Keratinocyte (primary cell): ENCODE data around the gene WBP1. TPM values are rescaled to one million over a fixed set of nuclear protein-coding genes. Genes with fewer than 3 reads are reported as not detected.

Source experiments
- DNase-seq: peaks from one replicate; pipeline ENCODE4 v3.0.0-alpha.2; 2011; ENCODE audit warnings: low read depth, missing footprints, low spot score
- FAIRE-seq: peaks from 2 replicates; lab custom pipeline; 2011; peaks lifted over from hg19 to GRCh38; lab: Jason Lieb, UNC
- H2AFZ ChIP-seq: 2 replicates; pipeline ENCODE4 v1.6.0; 2012; ENCODE audit warnings: low read length, control low read depth, inconsistent platforms; ENCODE audit not compliant: control insufficient read depth
- H3K27ac ChIP-seq: 2 replicates; pipeline ENCODE4 v1.5.1; 2011; ENCODE audit warnings: low read length; ENCODE audit not compliant: control insufficient read depth, insufficient read depth
- H3K27me3 ChIP-seq: 3 replicates; pipeline ENCODE4 v1.6.0; 2011; ENCODE audit warnings: low read length; ENCODE audit not compliant: control insufficient read depth, insufficient read depth; ENCODE audit errors: extremely low read depth
- H3K36me3 ChIP-seq, 2 experiments: 2 replicates in 1 of 2; 3 replicates in 1 of 2; pipeline ENCODE4 v1.5.1; 2011; ENCODE audit warnings: low read length in 2 of 2, mild to moderate bottlenecking in 1 of 2; ENCODE audit not compliant: control insufficient read depth in 2 of 2, insufficient read depth in 2 of 2; ENCODE audit errors: extremely low read depth in 1 of 2
- H3K4me1 ChIP-seq: 3 replicates; pipeline ENCODE4 v1.5.1; 2011; ENCODE audit warnings: low read length; ENCODE audit not compliant: control insufficient read depth, insufficient read depth; ENCODE audit errors: extremely low read depth
- H3K4me2 ChIP-seq: 3 replicates; pipeline ENCODE4 v1.6.0; 2011; ENCODE audit warnings: low read depth, low read length; ENCODE audit not compliant: control insufficient read depth, insufficient read depth; ENCODE audit errors: extremely low read depth
- H3K4me3 ChIP-seq, 3 experiments: fragments of 200-600 bp in 1 of 3; sonication (generic) in 1 of 3; 2 replicates in 2 of 3; 3 replicates in 1 of 3; pipeline ENCODE4 v1.5.1; 2011 to 2016; ENCODE audit warnings: low read length in 3 of 3, mild to moderate bottlenecking in 3 of 3, control low read depth in 2 of 3, inconsistent platforms in 1 of 3, low read depth in 1 of 3, mixed read lengths in 1 of 3, mixed run types in 1 of 3, moderate library complexity in 1 of 3; ENCODE audit not compliant: control insufficient read depth in 2 of 3, insufficient read depth in 2 of 3; ENCODE audit errors: extremely low read depth in 1 of 3
- H3K79me2 ChIP-seq: 2 replicates; pipeline ENCODE4 v1.6.0; 2012; ENCODE audit warnings: low read length; ENCODE audit not compliant: control insufficient read depth, insufficient read depth
- H3K9ac ChIP-seq: 3 replicates; pipeline ENCODE4 v1.6.0; 2011; ENCODE audit warnings: low read length; ENCODE audit not compliant: control insufficient read depth, insufficient read depth; ENCODE audit errors: extremely low read depth
- H3K9me1 ChIP-seq: 3 replicates; pipeline ENCODE4 v1.6.0; 2011; ENCODE audit warnings: low read length; ENCODE audit not compliant: control insufficient read depth, insufficient read depth; ENCODE audit errors: extremely low read depth
- H3K9me3 ChIP-seq: 2 replicates; pipeline ENCODE4 v1.5.1; 2012; ENCODE audit warnings: low read depth, low read length; ENCODE audit not compliant: control insufficient read depth
- H4K20me1 ChIP-seq: 3 replicates; pipeline ENCODE4 v1.6.0; 2011; ENCODE audit warnings: low read length; ENCODE audit not compliant: control insufficient read depth, insufficient read depth; ENCODE audit errors: extremely low read depth
- CTCF ChIP-seq, 3 experiments: IDR thresholded peaks in 1 of 3; conservative IDR thresholded peaks in 1 of 3; optimal IDR thresholded peaks in 1 of 3; 2 replicates in 2 of 3; 3 replicates in 1 of 3; pipeline versions ENCODE3 to v1.5.1; 2011; ENCODE audit warnings: low read length in 3 of 3, mild to moderate bottlenecking in 3 of 3, moderate library complexity in 2 of 3, control low read depth in 1 of 3, inconsistent platforms in 1 of 3; ENCODE audit not compliant: insufficient read depth in 2 of 3; ENCODE audit errors: extremely low read depth in 1 of 3
- EZH2 ChIP-seq: IDR thresholded peaks from one replicate; pipeline ENCODE4 v1.6.1; 2012; ENCODE audit warnings: inconsistent platforms, mild to moderate bottlenecking, low read length, moderate library complexity
- dilution Hi-C: fragments of 300-500 bp; cut with MboI; formaldehyde crosslinking; loops from one replicate; pipeline ENCODE4 v1.7.0; 2020; ENCODE audit warnings: low sequenced_read_pairs; ENCODE audit not compliant: extremely low pct_ligation_motif_present
- polyA plus RNA-seq, 5 experiments: library from polyadenylated mRNA; depleted of rRNA in 3 of 5; stranded (reverse) in 3 of 5; stranded (forward) in 1 of 5; unstranded in 1 of 5; fragments of >200 nt; gene quantifications; 1 replicate in 1 of 5; 2 replicates in 3 of 5; 3 replicates in 1 of 5; pipeline versions ENCODE4 v1.2.1 to v1.2.3, GENCODE V29; 2011 to 2012; ENCODE audit warnings: missing spikeins in 2 of 5, low read depth in 1 of 5, low replicate concordance in 1 of 5

The WBP1 gene
- polyA plus RNA-seq, 1 donor (not counting 4 experiments of a cell fraction or from before 2014, with no cell fraction given) = 75.5 TPM

GRCh38 chr2:74510272-74510671 is 52.0 kb downstream of the WBP1 start:
- Histone ChIP-seq H3K9me3 (no peaks in the 10 kb centered on the region), H3K9me1 (no peaks in the 10 kb centered on the region), H2AFZ (no peak overlapping the region), H4K20me1 (no peaks in the 10 kb centered on the region), H3K27ac (no peak overlapping the region), H3K79me2 (peaks cover 16% of the 10 kb centered on the region), H3K4me3 (no peak overlapping the region), H3K27me3 (peaks cover 45% of the 10 kb centered on the region), H3K4me1 (peaks cover 18% of the 10 kb centered on the region), H3K4me2 (no peak overlapping the region), H3K9ac (no peak overlapping the region), H3K36me3 (peaks cover 2 to 7% of the 10 kb centered on the region in 2 experiments)
- dilution Hi-C loops = no loop called here
- FAIRE-seq (no peak), DNase-seq (no peak)
- no peak for TF ChIP-seq CTCF (optimal IDR thresholded peaks at IDR 0.05 in 1 of 3, IDR thresholded peaks at IDR 0.05 in 1 of 3, conservative IDR thresholded peaks at IDR 0.05 in 1 of 3; ENCODE audit: extremely low read depth in 1 of 3, insufficient read depth in 2 of 3, low read length in 3 of 3)
- TF ChIP-seq EZH2 = no peak

Other genes starting within 250 kb of the WBP1 start
- gene SLC4A5, start 115.0 kb upstream of the WBP1 start, polyA plus RNA-seq = 0.08 to 0.45 TPM (median 0.22 TPM) in 3 replicates
- gene DCTN1, start 78.1 kb upstream of the WBP1 start, polyA plus RNA-seq = 110 to 137 TPM (median 119 TPM) in 3 replicates
- 0.58 to 1.5 TPM (median 0.89 TPM) in 3 replicates for gene C2orf81, start 36.8 kb upstream of the WBP1 start, polyA plus RNA-seq
- 35.2 to 54.6 TPM (median 35.2 TPM) in 3 replicates for gene WDR54, start 36.7 kb upstream of the WBP1 start, polyA plus RNA-seq
- 110 to 180 TPM (median 145 TPM) in 3 replicates for gene RTKN, start 16.5 kb upstream of the WBP1 start, polyA plus RNA-seq
- 16.8 to 23.9 TPM (median 18.8 TPM) in 3 replicates for gene INO80B, start 3.4 kb upstream of the WBP1 start, polyA plus RNA-seq
- gene MOGS, start 6.9 kb downstream of the WBP1 start, polyA plus RNA-seq = 52.8 to 72.0 TPM (median 63.1 TPM) in 3 replicates
- 28.5 to 31.0 TPM (median 29.0 TPM) in 3 replicates for gene MRPL53, start 14.2 kb downstream of the WBP1 start, polyA plus RNA-seq
- gene CCDC142, start 24.6 kb downstream of the WBP1 start, polyA plus RNA-seq = 4.7 to 6.7 TPM (median 5.8 TPM) in 3 replicates
- 16.8 to 18.2 TPM (median 17.7 TPM) in 3 replicates for gene TTC31, start 24.6 kb downstream of the WBP1 start, polyA plus RNA-seq
- 0.09 to 0.11 TPM (median 0.10 TPM) in 3 replicates for gene LBX2, start 41.2 kb downstream of the WBP1 start, polyA plus RNA-seq
- gene PCGF1, start 49.3 kb downstream of the WBP1 start, polyA plus RNA-seq = 29.1 to 42.2 TPM (median 33.6 TPM) in 3 replicates
- gene TLX2, start 56.0 kb downstream of the WBP1 start, polyA plus RNA-seq = not detected in 3 replicates
- 5.7 to 10.2 TPM (median 5.9 TPM) in 3 replicates for gene DQX1, start 67.8 kb downstream of the WBP1 start, polyA plus RNA-seq
- 94.9 to 141 TPM (median 114 TPM) in 3 replicates for gene AUP1, start 71.3 kb downstream of the WBP1 start, polyA plus RNA-seq
- 25.5 to 30.8 TPM (median 27.8 TPM) in 3 replicates for gene HTRA2, start 71.5 kb downstream of the WBP1 start, polyA plus RNA-seq
- gene LOXL3, start 95.5 kb downstream of the WBP1 start, polyA plus RNA-seq = 0.21 to 0.57 TPM (median 0.26 TPM) in 3 replicates
- 0.97 to 2.0 TPM (median 0.99 TPM) in 3 replicates for gene DOK1, start 96.3 kb downstream of the WBP1 start, polyA plus RNA-seq
- gene M1AP, start 189.9 kb downstream of the WBP1 start, polyA plus RNA-seq = 0.19 to 0.26 TPM (median 0.21 TPM) in 3 replicates
- gene SEMA4F, start 195.8 kb downstream of the WBP1 start, polyA plus RNA-seq = 8.0 to 10.7 TPM (median 8.6 TPM) in 3 replicates